Neural cell (in vitro differentiated cells): ENCODE results near the gene TCF12. TPM values are rescaled to one million over a fixed set of nuclear protein-coding genes. Genes with fewer than 3 reads are reported as not detected.

Source experiments
- H2AFZ ChIP-seq: fragments of 200-600, 300-800 bp; sonication (generic), shearing (Covaris generic); 2 replicates; pipeline ENCODE4 v1.6.0; 2014; ENCODE audit warnings: low read depth, mild to moderate bottlenecking, antibody characterized with exemption, low read length, moderate library complexity
- H3F3A ChIP-seq: fragments of 200-600 bp; shearing (Covaris generic); 2 replicates; pipeline ENCODE4 v1.6.1; 2016; ENCODE audit warnings: mild to moderate bottlenecking, moderate library complexity, mixed read lengths, antibody characterized with exemption, low read length; ENCODE audit not compliant: insufficient read depth, poor library complexity, severe bottlenecking
- H3K27ac ChIP-seq: fragments of 200-600, 300-800 bp; sonication (generic), shearing (Covaris generic); 2 replicates; pipeline ENCODE4 v1.5.1; 2014; ENCODE audit warnings: mild to moderate bottlenecking, low read length, moderate library complexity
- H3K27me3 ChIP-seq: fragments of 300-800, 200-600 bp; sonication (generic), shearing (Covaris generic); 2 replicates; pipeline ENCODE4 v1.6.0; 2014; ENCODE audit warnings: mild to moderate bottlenecking, low read depth, low read length, moderate library complexity; ENCODE audit not compliant: insufficient read depth
- H3K36me3 ChIP-seq: fragments of 300-800, 200-600 bp; sonication (generic), shearing (Covaris generic); 2 replicates; pipeline ENCODE4 v1.5.1; 2014; ENCODE audit warnings: mild to moderate bottlenecking, antibody characterized with exemption, low read length, moderate library complexity; ENCODE audit not compliant: insufficient read depth
- H3K4me2 ChIP-seq: fragments of 300-800, 200-600 bp; sonication (generic), shearing (Covaris generic); 2 replicates; pipeline ENCODE4 v1.6.0; 2014; ENCODE audit warnings: mild to moderate bottlenecking, low read length
- H3K4me3 ChIP-seq: fragments of 300-800, 200-600 bp; sonication (generic), shearing (Covaris generic); 2 replicates; pipeline ENCODE4 v1.5.1; 2014; ENCODE audit warnings: mild to moderate bottlenecking, low read length, moderate library complexity
- H3K79me2 ChIP-seq: fragments of 200-600 bp; shearing (Covaris generic); replicated peaks from 2 replicates; pipeline ENCODE4 v1.6.0; 2014; ENCODE audit warnings: mild to moderate bottlenecking, low read length, moderate library complexity; ENCODE audit not compliant: insufficient read depth
- H3K9ac ChIP-seq: fragments of 300-800, 200-600 bp; sonication (generic), shearing (Covaris generic); 2 replicates; pipeline ENCODE4 v1.6.1; 2016; ENCODE audit warnings: mild to moderate bottlenecking, low read length, mixed read lengths
- H3K9me2 ChIP-seq: fragments of 200-600 bp; shearing (Covaris generic); 2 replicates; pipeline ENCODE4 v1.6.1; 2016; ENCODE audit warnings: mild to moderate bottlenecking, low read length, mixed read lengths; ENCODE audit not compliant: insufficient read depth
- H3K9me3 ChIP-seq: fragments of 200-600, 300-800 bp; sonication (generic), shearing (Covaris generic); 2 replicates; pipeline ENCODE4 v1.6.1; 2016; ENCODE audit warnings: mild to moderate bottlenecking, mixed run types, low read length, moderate library complexity, mixed read lengths
- H4K20me1 ChIP-seq: fragments of 200-600 bp; shearing (Covaris generic); 2 replicates; pipeline ENCODE4 v1.6.1; 2016; ENCODE audit warnings: mild to moderate bottlenecking, mixed run types; ENCODE audit not compliant: insufficient read depth
- EP300 ChIP-seq: fragments of 450-650 bp; conservative IDR thresholded peaks from 2 replicates; pipeline ENCODE4 v1.6.1; 2014; ENCODE audit warnings: antibody characterized with exemption, mild to moderate bottlenecking, moderate library complexity; ENCODE audit not compliant: poor library complexity, severe bottlenecking
- EZH2 ChIP-seq: fragments of 200-600, 300-800 bp; shearing (Covaris generic), sonication (generic); IDR thresholded peaks from 2 replicates; pipeline ENCODE4 v1.6.1; 2014; ENCODE audit warnings: antibody characterized with exemption, low read length, borderline replicate concordance, mild to moderate bottlenecking; ENCODE audit not compliant: insufficient read depth, poor library complexity, severe bottlenecking
- MXI1 ChIP-seq: fragments of 450-650 bp; conservative IDR thresholded peaks from 2 replicates; pipeline ENCODE4 v1.6.1; 2014; ENCODE audit warnings: antibody characterized with exemption, mild to moderate bottlenecking; ENCODE audit not compliant: poor library complexity, severe bottlenecking
- POLR2AphosphoS5 ChIP-seq: IDR thresholded peaks from 2 replicates; pipeline ENCODE4 v1.6.1; 2012
- RAD21 ChIP-seq: fragments of 450-650 bp; conservative IDR thresholded peaks from 2 replicates; pipeline ENCODE4 v1.6.1; 2014; ENCODE audit warnings: antibody characterized with exemption, mild to moderate bottlenecking, moderate library complexity
- REST ChIP-seq: IDR thresholded peaks from 2 replicates; pipeline ENCODE4 v1.6.1; 2012; ENCODE audit warnings: borderline replicate concordance
- SMC3 ChIP-seq: fragments of 450-650 bp; conservative IDR thresholded peaks from 2 replicates; pipeline ENCODE4 v1.6.1; 2014; ENCODE audit warnings: antibody characterized with exemption, mild to moderate bottlenecking, moderate library complexity; ENCODE audit not compliant: poor library complexity
- TAF1 ChIP-seq: IDR thresholded peaks from 2 replicates; pipeline ENCODE4 v1.6.1; 2012; ENCODE audit warnings: low read depth
- polyA plus RNA-seq: library from polyadenylated mRNA; depleted of rRNA; stranded (reverse); fragments of >200 nt; gene quantifications from 2 replicates; pipeline ENCODE4 v1.2.3, GENCODE V29; 2014
- TF ChIP-seq, protein P1 (sequence below): fragments of 450-650 bp; IDR thresholded peaks from 2 replicates; pipeline ENCODE4 v1.5.1; 2014; ENCODE audit warnings: antibody characterized with exemption, mild to moderate bottlenecking, moderate library complexity; ENCODE audit not compliant: poor library complexity, severe bottlenecking

TCF12 gene
- polyA plus RNA-seq, 1 donor from 2014 or later, result 52.7 TPM

GRCh38 chr15:57044970-57045369 is 126.5 kb downstream of the TCF12 start:
- TF ChIP-seq REST (no peak), EP300 (no peak), POLR2AphosphoS5 (no peak), MXI1 (no peak), SMC3 (no peak), TAF1 (no peak), EZH2 (no peak), RAD21 (no peak)
- TF ChIP-seq, protein P1, sequence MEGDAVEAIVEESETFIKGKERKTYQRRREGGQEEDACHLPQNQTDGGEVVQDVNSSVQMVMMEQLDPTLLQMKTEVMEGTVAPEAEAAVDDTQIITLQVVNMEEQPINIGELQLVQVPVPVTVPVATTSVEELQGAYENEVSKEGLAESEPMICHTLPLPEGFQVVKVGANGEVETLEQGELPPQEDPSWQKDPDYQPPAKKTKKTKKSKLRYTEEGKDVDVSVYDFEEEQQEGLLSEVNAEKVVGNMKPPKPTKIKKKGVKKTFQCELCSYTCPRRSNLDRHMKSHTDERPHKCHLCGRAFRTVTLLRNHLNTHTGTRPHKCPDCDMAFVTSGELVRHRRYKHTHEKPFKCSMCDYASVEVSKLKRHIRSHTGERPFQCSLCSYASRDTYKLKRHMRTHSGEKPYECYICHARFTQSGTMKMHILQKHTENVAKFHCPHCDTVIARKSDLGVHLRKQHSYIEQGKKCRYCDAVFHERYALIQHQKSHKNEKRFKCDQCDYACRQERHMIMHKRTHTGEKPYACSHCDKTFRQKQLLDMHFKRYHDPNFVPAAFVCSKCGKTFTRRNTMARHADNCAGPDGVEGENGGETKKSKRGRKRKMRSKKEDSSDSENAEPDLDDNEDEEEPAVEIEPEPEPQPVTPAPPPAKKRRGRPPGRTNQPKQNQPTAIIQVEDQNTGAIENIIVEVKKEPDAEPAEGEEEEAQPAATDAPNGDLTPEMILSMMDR, result no peak
- H3K4me3 ChIP-seq, result no peak overlapping the region
- H4K20me1 ChIP-seq, result no peaks in the 10 kb centered on the region
- no peak overlapping the region for H3K4me2 ChIP-seq
- no peak overlapping the region for H3K9ac ChIP-seq
- no peaks in the 10 kb centered on the region for H3F3A ChIP-seq
- H3K36me3 ChIP-seq, result no peaks in the 10 kb centered on the region
- no peak overlapping the region for H2AFZ ChIP-seq
- no peak overlapping the region for H3K27ac ChIP-seq
- H3K27me3 ChIP-seq, result no peaks in the 10 kb centered on the region
- peaks cover 50% of the 10 kb centered on the region for H3K79me2 ChIP-seq
- no peaks in the 10 kb centered on the region for H3K9me2 ChIP-seq
- H3K9me3 ChIP-seq, result no peaks in the 10 kb centered on the region

DNA sequence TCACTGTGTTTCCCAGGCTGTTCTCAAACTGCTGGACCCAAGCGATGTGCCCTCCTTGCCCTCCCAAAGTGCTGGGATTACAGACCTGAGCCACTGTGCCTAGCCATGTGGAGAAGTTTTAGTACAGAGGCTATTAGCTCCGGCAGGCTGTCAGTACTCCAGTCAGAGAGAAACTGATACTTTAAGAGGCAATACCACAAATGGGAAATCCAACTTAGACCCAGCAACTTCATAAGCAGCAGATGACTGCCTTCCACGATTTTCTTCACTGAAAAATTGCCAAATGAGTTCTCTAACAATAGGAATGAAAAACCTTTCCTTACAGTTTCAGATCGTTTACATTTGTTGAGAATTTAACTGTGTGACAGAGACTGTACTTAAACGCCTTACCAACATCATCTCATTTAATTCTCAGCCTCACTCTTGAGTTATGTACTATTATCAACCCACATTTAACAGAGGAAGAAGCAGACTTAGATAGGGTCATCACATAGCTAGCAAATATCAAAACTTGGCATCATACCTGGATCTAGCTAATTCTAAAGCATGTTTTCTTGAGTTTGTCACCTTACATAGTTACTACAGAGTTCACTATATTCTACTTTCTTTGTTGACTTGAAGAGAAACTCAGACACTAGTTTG is 127.4 kb downstream of the TCF12 start:
- Histone ChIP-seq H3K27ac (no peak overlapping the region), H3K27me3 (no peaks in the 10 kb centered on the region), H4K20me1 (no peaks in the 10 kb centered on the region), H3K9me3 (no peaks in the 10 kb centered on the region), H3K79me2 (peaks cover 59% of the 10 kb centered on the region), H3K4me3 (no peak overlapping the region), H3K4me2 (no peak overlapping the region), H3K9me2 (no peaks in the 10 kb centered on the region), H3K9ac (no peak overlapping the region), H2AFZ (no peak overlapping the region), H3F3A (no peaks in the 10 kb centered on the region), H3K36me3 (no peaks in the 10 kb centered on the region)
- TF ChIP-seq, protein P1, result no peak
- no peak for TF ChIP-seq REST
- no peak for TF ChIP-seq MXI1
- TF ChIP-seq EZH2, result no peak
- TF ChIP-seq POLR2AphosphoS5, result no peak
- TF ChIP-seq SMC3, result no peak
- TF ChIP-seq RAD21, result no peak
- no peak for TF ChIP-seq TAF1
- no peak for TF ChIP-seq EP300
